Stomach (tissue), 4 donors: ENCODE data around the gene NR6A1.

Experiments used
- CTCF ChIP-seq, 7 experiments: fragments of 450-650 bp in 4 of 7; fragments of 200-600 bp in 3 of 7; sonication (generic) in 3 of 7; IDR thresholded peaks; one replicate each; pipeline ENCODE4 v1.5.1; 2016 to 2019; ENCODE audit warnings: antibody characterized with exemption in 7 of 7, control low read depth in 2 of 7, mild to moderate bottlenecking in 1 of 7
- EP300 ChIP-seq: sonication (generic); formaldehyde crosslinking; IDR thresholded peaks from one replicate; pipeline ENCODE4 v1.6.1; 2017; ENCODE audit warnings: antibody characterized with exemption
- POLR2A ChIP-seq, 4 donors: fragments of 450-650 bp; IDR thresholded peaks; one replicate each; pipeline ENCODE4 v1.6.1; 2016; ENCODE audit warnings: antibody characterized with exemption in 4 of 4, control low read depth in 2 of 4, mild to moderate bottlenecking in 1 of 4, moderate library complexity in 1 of 4

DNA sequence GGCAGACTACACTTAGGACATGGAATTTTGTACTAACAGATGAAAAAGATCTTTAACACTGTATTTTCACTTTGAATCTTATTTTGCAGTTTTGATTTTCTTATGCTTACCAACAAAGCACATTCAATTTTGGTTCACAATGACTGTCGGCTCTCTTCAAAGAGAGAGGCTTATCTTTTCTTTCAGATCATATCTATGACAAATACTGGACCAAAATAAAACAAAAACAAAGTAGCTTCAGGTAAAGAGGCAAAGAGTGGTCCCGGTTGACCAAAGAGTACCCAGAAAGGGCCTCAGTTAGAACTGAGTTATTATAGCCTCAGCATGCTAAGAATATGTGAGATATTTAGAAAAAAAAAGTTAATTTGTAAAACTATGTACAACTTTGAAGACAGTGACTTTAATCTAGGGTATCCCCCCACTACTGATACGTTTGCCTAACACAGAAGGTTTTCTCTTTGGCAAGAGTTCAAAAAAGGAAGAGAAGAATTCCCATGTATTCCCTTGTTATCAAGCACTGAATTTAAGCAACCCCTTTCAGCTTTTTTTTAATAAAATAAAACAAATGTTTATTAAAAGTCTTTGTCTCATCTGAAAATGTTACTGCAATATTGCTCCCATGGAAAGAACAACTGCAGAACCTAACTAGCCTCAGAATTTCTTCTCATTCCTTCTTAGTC is 50.5 kb downstream of the NR6A1 start:
- TF ChIP-seq POLR2A (IDR thresholded peaks at IDR 0.05) = no peak
- no peak for TF ChIP-seq CTCF (IDR thresholded peaks at IDR 0.05)
- no peak for TF ChIP-seq EP300
